ENCODE measurements around the gene NR0B2. TPM values are rescaled to one million over a fixed set of nuclear protein-coding genes. Genes with fewer than 3 reads are reported as not detected.
"Not testable (repeated sequence)": the region's sequence is repeated elsewhere in the genome, so short reads cannot be mapped to it uniquely, and the experiment has no call there.

Gene NR0B2
- total RNA-seq, 1 donor from 2014 or later = 5.7 TPM

- peak; percentile 94 for DNase-seq (ENCODE audit: low spot score)
- intact Hi-C loops (cut with DNase I) = no loop called here
Measured at GRCh38 chr1:26900001-26900814, 13.6 kb downstream of the NR0B2 start, which contains the start of gene GPATCH3. Gene GPATCH3, minus strand, starts transcription at chr1:26900467. Its CDS starts 25 bp downstream, at chr1:26900442.

GRCh38 chr1:26897351-26897750, 16.4 kb downstream of the NR0B2 start:
- intact Hi-C loops (cut with DNase I) = no loop called here
- DNase-seq (ENCODE audit: low spot score) = no peak

DNA sequence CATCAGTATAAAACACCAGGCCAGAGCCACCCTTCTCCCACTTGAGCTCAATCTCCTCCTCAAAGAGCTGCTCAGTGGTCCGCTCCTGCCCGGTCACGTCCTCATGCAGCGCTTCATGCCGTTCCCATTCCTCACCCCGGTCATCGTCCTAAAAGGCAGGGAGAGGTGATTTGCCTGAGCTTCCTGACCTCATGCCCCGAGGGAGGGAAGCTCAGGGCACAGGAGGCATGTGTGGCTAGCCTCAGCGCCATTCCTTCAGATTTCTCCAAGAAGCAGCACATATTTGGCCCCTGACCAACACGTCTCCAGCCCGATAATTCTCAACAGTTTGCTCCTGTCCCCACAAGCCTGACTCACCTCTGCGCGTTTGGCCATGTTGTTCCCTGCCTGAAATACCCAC, 19.5 kb downstream of the NR0B2 start:
- no peak for DNase-seq (ENCODE audit: low spot score)
- intact Hi-C loops (cut with DNase I) = no loop called here

- no peak for DNase-seq (ENCODE audit: low spot score)
- intact Hi-C loops (cut with DNase I) = no loop called here
Measured at GRCh38 chr1:26890467-26890796, 23.3 kb downstream of the NR0B2 start.

DNA sequence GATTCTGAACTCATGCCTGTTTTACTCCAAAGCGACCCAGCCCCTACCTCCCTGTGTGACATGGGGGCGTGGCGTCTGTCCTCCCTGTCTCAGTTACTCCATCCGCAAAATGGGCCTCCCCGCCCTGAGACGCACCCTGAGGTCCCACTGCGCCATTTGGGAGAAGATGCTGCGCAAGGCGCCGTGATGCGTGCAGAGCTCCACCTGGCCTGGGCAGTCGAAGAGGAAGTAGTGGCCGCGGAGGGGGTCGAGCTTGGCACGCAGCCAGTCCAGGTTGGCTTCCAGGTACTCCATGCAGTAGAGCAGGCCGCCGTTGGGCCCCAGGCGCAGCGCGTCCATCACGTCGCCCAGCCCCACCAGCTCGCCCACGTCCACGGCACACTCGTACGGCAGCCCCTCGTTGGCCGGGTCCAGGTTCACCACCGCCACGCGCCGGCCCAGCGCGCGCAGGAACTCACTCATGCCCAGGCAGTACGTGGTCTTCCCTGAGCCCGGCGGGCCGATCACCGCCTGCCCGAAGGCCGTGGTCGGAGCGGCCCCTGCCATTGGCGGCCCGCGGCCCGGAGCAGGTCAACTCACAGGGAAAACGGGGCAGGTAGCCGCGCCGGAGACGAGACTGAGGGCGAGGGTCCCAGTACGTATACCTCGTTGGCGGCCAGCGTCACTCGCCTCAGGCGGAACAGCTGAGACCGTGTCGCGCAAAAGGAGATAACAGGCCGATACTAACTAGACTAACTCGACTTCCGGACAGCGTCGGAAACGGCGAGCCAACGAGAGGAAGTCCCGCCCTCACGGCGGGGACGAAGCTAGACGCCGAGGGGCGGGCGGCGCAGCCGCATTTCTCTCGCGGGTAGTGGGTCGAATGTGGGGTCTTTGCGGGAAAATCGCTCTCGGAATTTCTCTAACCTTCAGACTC, 24.0 kb downstream of the NR0B2 start, which contains the start of gene GPN2:
Gene GPN2, minus strand, starts transcription at position 733 of the 916 bp plus-strand sequence. Its CDS starts 187 bp downstream, at position 546.
- DNase-seq (ENCODE audit: low spot score) = peak; percentile 92
- intact Hi-C loops (cut with DNase I) = no loop called here

DNA sequence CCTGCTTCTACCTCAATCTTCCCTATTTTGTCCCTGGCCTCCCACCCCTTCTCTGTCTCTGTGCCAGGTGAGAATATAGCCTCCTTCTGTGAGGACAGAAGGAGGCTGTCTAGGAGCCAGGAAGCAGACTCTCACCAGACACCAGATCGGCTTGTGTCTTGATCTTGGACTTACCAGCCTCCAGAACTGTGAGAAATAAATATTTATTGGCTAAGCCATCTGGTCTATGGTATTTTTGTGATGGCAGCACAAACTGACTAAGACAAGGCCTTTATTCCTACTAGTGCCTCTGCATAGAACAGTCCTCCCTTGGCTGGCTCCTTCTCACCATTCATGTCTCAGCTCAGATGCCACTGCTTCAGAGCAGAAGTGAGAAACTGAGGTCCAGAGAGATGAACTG, 25.5 kb downstream of the NR0B2 start:
- intact Hi-C loops (cut with DNase I) = no loop called here

GRCh38 chr1:26887125-26887524, 26.6 kb downstream of the NR0B2 start:
- intact Hi-C loops (cut with DNase I) = no loop called here
- DNase-seq (ENCODE audit: low spot score) = no peak

More for the DNA sequence above, 25.5 kb downstream of the NR0B2 start:
- DNase-seq (ENCODE audit: low spot score) = no peak

DNA sequence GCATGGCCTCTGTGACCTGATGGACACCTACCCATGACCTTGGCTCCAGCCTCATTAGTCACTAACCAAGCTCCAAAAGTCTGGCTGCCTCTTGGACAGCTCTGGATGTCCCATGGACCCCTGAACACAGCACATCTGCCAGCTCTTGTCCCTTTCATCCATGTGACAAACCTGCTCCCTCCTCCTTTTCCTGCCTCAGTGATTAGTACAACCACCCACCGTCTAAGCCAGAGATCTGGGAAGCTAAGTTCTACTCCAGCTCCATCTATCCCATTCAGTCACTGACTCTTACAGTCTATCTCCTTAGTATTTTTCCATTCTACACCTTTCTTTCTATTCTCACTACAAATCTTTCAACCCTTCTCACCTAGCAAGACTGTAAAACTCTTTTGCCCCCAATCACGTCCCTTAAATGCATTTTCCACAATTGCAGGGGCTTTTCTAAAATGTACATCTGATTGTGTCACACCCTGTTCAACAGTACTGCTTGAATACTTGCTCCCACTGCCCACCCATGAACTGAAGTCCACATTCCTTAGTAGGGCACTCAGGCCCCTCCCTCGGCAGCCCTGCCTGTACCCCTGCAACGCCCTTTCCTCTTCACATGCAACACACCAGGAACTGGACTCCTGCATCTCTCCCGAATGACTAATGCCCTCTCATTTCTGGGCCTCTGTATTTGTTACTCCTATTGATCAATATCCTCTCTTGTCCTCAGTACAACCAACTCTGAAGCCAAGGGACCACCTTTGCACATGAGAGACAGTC, 30.9 kb downstream of the NR0B2 start:
- intact Hi-C loops (cut with DNase I) = no loop called here
- no peak for DNase-seq (ENCODE audit: low spot score)

DNA sequence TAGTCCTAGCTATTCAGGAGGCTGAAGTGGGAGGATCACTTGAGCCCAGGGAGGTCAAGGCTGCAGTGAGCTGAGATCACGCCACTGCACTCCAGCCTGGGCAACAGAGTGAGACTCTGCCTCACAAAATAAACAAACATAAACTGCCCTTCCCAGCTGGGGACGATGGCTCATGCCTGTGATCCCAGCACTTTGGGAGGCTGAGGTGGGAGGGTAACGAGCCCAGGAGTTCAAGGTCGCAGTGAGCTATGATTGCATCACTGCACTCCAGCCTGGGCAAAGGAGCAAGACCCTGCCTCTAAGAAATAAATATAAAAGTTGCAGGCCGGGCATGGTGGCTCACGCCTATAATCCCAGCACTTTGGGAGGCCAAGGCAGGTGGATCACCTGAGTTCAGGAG, 32.2 kb downstream of the NR0B2 start:
- DNase-seq (ENCODE audit: low spot score); intact Hi-C loops (cut with DNase I): not testable (repeated sequence)

GRCh38 chr1:26879793-26880192, 34.0 kb downstream of the NR0B2 start:
- intact Hi-C loops (cut with DNase I) = loop anchor here (5.0 kb wide), 2 partner anchors 67 to 277 kb away; no protein-coding TSS in a partner anchor
- no peak for DNase-seq (ENCODE audit: low spot score)

DNA sequence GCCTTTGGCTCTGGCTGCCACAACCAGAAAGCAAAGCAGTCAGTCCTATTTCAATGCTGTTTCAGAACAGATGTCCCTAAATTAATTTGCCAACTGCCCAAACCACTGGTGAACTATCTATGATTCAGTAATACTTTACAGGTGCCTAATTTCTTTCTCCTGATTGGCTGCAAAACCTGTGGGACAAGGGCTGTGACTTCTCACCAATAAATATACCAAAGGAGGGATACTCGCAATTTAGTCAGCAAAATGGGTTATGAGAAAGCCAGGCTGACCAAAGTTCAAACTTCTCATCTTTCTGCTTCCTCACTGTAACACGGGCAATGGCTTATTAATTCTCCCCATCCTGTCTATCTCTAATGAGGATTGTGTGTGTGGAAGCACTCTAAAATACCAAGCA, 36.4 kb downstream of the NR0B2 start:
- intact Hi-C loops (cut with DNase I) = loop anchor here (5.0 kb wide), 2 partner anchors 65 to 275 kb away; no protein-coding TSS in a partner anchor
- no peak for DNase-seq (ENCODE audit: low spot score)

- intact Hi-C loops (cut with DNase I) = loop anchor here (5.0 kb wide), 2 partner anchors 63 to 273 kb away; no protein-coding TSS in a partner anchor
- no peak for DNase-seq (ENCODE audit: low spot score)
Measured at GRCh38 chr1:26874896-26875295, 38.9 kb downstream of the NR0B2 start.

DNA sequence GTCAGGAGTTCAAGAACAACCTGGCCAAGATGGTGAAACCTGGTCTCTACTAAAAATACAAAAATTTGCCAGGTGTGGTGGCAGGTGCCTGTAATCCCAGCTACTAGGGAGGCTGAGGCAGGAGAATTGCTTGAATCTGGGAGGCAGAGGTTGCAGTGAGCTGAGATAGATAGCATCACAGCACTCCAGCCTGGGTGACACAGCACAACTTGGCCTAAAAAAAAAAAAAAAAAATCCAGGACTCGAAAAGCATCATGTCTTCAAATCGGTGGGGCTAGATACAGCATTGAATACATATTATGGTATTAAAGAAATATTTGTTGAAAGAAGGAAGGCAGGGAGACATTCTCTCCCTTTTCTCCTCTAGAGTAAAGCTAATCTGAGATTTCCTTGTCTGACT, 40.7 kb downstream of the NR0B2 start:
- intact Hi-C loops (cut with DNase I); DNase-seq (ENCODE audit: low spot score): not testable (repeated sequence)

- DNase-seq (ENCODE audit: low spot score) = peak; percentile 98
- intact Hi-C loops (cut with DNase I) = loop anchor here (5.0 kb wide), 1 partner anchor 43 kb away; no protein-coding TSS in a partner anchor
Measured at GRCh38 chr1:26864610-26865480, 48.9 kb downstream of the NR0B2 start.

DNA sequence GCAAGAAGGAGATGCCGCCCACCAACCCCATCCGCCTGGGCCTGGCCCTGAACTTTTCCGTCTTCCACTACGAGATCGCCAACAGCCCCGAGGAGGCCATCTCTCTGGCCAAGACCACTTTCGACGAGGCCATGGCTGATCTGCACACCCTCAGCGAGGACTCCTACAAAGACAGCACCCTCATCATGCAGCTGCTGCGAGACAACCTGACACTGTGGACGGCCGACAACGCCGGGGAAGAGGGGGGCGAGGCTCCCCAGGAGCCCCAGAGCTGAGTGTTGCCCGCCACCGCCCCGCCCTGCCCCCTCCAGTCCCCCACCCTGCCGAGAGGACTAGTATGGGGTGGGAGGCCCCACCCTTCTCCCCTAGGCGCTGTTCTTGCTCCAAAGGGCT, 50.1 kb downstream of the NR0B2 start:
- intact Hi-C loops (cut with DNase I) = loop anchor here (5.0 kb wide), 1 partner anchor 41 kb away; no protein-coding TSS in a partner anchor
- DNase-seq (ENCODE audit: low spot score) = no peak

GRCh38 chr1:26862781-26863684, 50.7 kb downstream of the NR0B2 start, which contains the start of gene SFN:
Gene SFN, plus strand, starts transcription at chr1:26863149. Its CDS starts 64 bp downstream, at chr1:26863213.
- no peak for DNase-seq (ENCODE audit: low spot score)
- intact Hi-C loops (cut with DNase I) = loop anchor here (5.0 kb wide), 1 partner anchor 41 kb away; no protein-coding TSS in a partner anchor

GRCh38 chr1:26861889-26862378, 51.8 kb downstream of the NR0B2 start:
- intact Hi-C loops (cut with DNase I) = loop anchor here (5.0 kb wide), 1 partner anchor 40 kb away; no protein-coding TSS in a partner anchor
- DNase-seq (ENCODE audit: low spot score) = no peak

All from cardiac septum (tissue), 1 donor.